Retina (tissue), 1 donor: ENCODE data around the gene CNN3.

Experiments used
- DNase-seq: peaks from one replicate; pipeline ENCODE4 v3.0.0-alpha.2; 2016

Gene CNN3

GRCh38 chr1:94921977-94922376, 4.9 kb downstream of the CNN3 start:
- no peak for DNase-seq

GRCh38 chr1:94920061-94920460, 6.8 kb downstream of the CNN3 start:
- no peak for DNase-seq

- DNase-seq: peak; percentile 26
Measured at GRCh38 chr1:94919241-94920030, 7.5 kb downstream of the CNN3 start.

- no peak for DNase-seq
Measured at GRCh38 chr1:94917251-94917650, 9.7 kb downstream of the CNN3 start.

GRCh38 chr1:94912263-94913184, 14.4 kb downstream of the CNN3 start:
- no peak for DNase-seq

- DNase-seq: peak; percentile 22
Measured at GRCh38 chr1:94909486-94909885, 17.4 kb downstream of the CNN3 start.

- DNase-seq: no peak
Measured at GRCh38 chr1:94908965-94909364, 17.9 kb downstream of the CNN3 start.

- no peak for DNase-seq
Measured at GRCh38 chr1:94908190-94908589, 18.7 kb downstream of the CNN3 start.

- DNase-seq: no peak
Measured at GRCh38 chr1:94907136-94907535, 19.8 kb downstream of the CNN3 start.

- DNase-seq: no peak
Measured at GRCh38 chr1:94906382-94906781, 20.5 kb downstream of the CNN3 start.

- DNase-seq: no peak
Measured at GRCh38 chr1:94905207-94905606, 21.7 kb downstream of the CNN3 start.

- DNase-seq: no peak
Measured at GRCh38 chr1:94903280-94904009, 23.5 kb downstream of the CNN3 start.

- DNase-seq: no peak
Measured at GRCh38 chr1:94901841-94902240, 25.1 kb downstream of the CNN3 start.

GRCh38 chr1:94899756-94900155, 27.2 kb downstream of the CNN3 start:
- DNase-seq: no peak

GRCh38 chr1:94898491-94899385, 28.2 kb downstream of the CNN3 start:
- no peak for DNase-seq

GRCh38 chr1:94895518-94895917, 31.4 kb downstream of the CNN3 start:
- DNase-seq: no peak

- no peak for DNase-seq
Measured at GRCh38 chr1:94894630-94895029, 32.3 kb downstream of the CNN3 start.

- no peak for DNase-seq
Measured at GRCh38 chr1:94892604-94893254, 34.2 kb downstream of the CNN3 start.

GRCh38 chr1:94888201-94888600, 38.7 kb downstream of the CNN3 start:
- no peak for DNase-seq

- no peak for DNase-seq
Measured at GRCh38 chr1:94887603-94888171, 39.2 kb downstream of the CNN3 start.

- no peak for DNase-seq
Measured at GRCh38 chr1:94887106-94887505, 39.8 kb downstream of the CNN3 start.
